Adrenal gland (tissue), 5 donors: Measurements from ENCODE around the gene MNT.

Source experiments
- POLR2A ChIP-seq, 2 donors: fragments of 450-650 bp; IDR thresholded peaks; one replicate each; pipeline ENCODE4 v1.6.1; 2017; ENCODE audit warnings: antibody characterized with exemption in 2 of 2, mild to moderate bottlenecking in 2 of 2, moderate library complexity in 1 of 2
- TF ChIP-seq, protein P1 (sequence below), 6 experiments: fragments of 450-650 bp in 4 of 6; fragments of 200-600 bp in 2 of 6; sonication (generic) in 1 of 6; IDR thresholded peaks; 1 replicate in 5 of 6; 2 replicates in 1 of 6; pipeline versions ENCODE4 v1.5.1 to v1.8.0; 2016 to 2021; ENCODE audit warnings: antibody characterized with exemption in 6 of 6, mild to moderate bottlenecking in 2 of 6, moderate library complexity in 1 of 6
- donor health status: DM: no; HTN: no; CAD: no.

GRCh38 chr17:2385240-2386210, 15.3 kb downstream of the MNT start:
- TF ChIP-seq, protein P1, sequence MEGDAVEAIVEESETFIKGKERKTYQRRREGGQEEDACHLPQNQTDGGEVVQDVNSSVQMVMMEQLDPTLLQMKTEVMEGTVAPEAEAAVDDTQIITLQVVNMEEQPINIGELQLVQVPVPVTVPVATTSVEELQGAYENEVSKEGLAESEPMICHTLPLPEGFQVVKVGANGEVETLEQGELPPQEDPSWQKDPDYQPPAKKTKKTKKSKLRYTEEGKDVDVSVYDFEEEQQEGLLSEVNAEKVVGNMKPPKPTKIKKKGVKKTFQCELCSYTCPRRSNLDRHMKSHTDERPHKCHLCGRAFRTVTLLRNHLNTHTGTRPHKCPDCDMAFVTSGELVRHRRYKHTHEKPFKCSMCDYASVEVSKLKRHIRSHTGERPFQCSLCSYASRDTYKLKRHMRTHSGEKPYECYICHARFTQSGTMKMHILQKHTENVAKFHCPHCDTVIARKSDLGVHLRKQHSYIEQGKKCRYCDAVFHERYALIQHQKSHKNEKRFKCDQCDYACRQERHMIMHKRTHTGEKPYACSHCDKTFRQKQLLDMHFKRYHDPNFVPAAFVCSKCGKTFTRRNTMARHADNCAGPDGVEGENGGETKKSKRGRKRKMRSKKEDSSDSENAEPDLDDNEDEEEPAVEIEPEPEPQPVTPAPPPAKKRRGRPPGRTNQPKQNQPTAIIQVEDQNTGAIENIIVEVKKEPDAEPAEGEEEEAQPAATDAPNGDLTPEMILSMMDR (IDR thresholded peaks at IDR 0.05) = no peak
- no peak for TF ChIP-seq POLR2A (IDR thresholded peaks at IDR 0.05)
